ENCODE data around the gene CHL1.

Gene CHL1

DNA sequence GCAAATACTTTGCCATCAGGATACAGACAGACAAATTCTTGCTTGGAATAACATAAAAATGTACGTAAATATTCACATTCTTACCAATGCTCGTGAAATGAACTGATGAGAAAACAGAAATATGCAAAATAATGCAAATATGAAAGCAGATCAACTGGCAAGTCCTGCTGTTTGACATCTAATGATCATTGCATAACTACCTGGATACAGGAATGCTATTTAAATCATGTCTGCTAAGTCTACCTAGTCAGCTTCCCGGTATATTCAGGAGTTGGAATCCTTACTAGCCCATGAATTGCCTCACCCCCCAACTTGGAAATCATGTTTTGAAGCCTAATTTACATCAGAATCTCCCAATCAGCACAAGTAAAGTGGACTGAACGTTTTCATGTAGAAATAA lies 230.6 kb downstream of the CHL1 start:
- TF ChIP-seq YY1 (IDR thresholded peaks at IDR 0.05; ENCODE audit: low read depth): no peak
- no peak for TF ChIP-seq TAF1 (IDR thresholded peaks at IDR 0.05; ENCODE audit: low read depth)
- TF ChIP-seq FOXM1 (IDR thresholded peaks at IDR 0.05; ENCODE audit: borderline replicate concordance, low read depth): no peak
- no peak for TF ChIP-seq RAD21 (IDR thresholded peaks at IDR 0.05; ENCODE audit: low read depth)
- no peak for TF ChIP-seq EP300 (IDR thresholded peaks at IDR 0.05; ENCODE audit: borderline replicate concordance)
- TF ChIP-seq EGR1 (IDR thresholded peaks at IDR 0.05): no peak
- no peak for TF ChIP-seq ZBTB7A (IDR thresholded peaks at IDR 0.05; ENCODE audit: low read depth)
- no peak for TF ChIP-seq TEAD4 (IDR thresholded peaks at IDR 0.05)
- TF ChIP-seq CEBPB (IDR thresholded peaks at IDR 0.05): no peak

DNA sequence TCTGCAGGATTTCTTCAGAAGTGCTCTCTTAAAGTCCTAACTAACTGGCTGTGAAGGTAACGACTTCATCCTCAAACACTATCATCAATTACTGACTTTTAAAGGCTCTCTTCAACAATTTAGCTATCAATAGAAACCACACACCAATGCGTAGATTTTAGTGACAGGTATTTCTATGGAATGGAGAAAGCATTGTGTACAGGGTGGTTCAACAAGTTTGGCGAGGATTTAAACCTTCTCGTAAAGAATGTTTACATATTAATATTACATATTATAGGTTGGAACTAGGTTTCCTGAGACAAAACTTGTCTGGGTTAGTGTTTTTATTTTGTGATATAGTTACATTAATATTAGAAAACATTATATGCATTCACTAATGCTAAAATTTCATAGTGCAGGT lies 233.6 kb downstream of the CHL1 start:
- no peak for TF ChIP-seq TCF12 (IDR thresholded peaks at IDR 0.05; ENCODE audit: low read depth)
- no peak for TF ChIP-seq EGR1 (IDR thresholded peaks at IDR 0.05)
- TF ChIP-seq REST (IDR thresholded peaks at IDR 0.05; ENCODE audit: low read depth): no peak
- no peak for TF ChIP-seq TEAD4 (IDR thresholded peaks at IDR 0.05)
- TF ChIP-seq NFIC (IDR thresholded peaks at IDR 0.05): no peak
- no peak for TF ChIP-seq FOXM1 (IDR thresholded peaks at IDR 0.05; ENCODE audit: borderline replicate concordance, low read depth)
- no peak for TF ChIP-seq RAD21 (IDR thresholded peaks at IDR 0.05; ENCODE audit: low read depth)
- TF ChIP-seq CREB1 (IDR thresholded peaks at IDR 0.05; ENCODE audit: low read depth): no peak
- TF ChIP-seq CEBPB (IDR thresholded peaks at IDR 0.05): no peak
- TF ChIP-seq EP300 (IDR thresholded peaks at IDR 0.05; ENCODE audit: borderline replicate concordance): no peak
- TF ChIP-seq USF1 (IDR thresholded peaks at IDR 0.05): no peak
- TF ChIP-seq TAF1 (IDR thresholded peaks at IDR 0.05; ENCODE audit: low read depth): no peak
- no peak for TF ChIP-seq ZBTB7A (IDR thresholded peaks at IDR 0.05; ENCODE audit: low read depth)
- TF ChIP-seq, protein P1, sequence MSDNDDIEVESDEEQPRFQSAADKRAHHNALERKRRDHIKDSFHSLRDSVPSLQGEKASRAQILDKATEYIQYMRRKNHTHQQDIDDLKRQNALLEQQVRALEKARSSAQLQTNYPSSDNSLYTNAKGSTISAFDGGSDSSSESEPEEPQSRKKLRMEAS (IDR thresholded peaks at IDR 0.05): no peak
- TF ChIP-seq YY1 (IDR thresholded peaks at IDR 0.05; ENCODE audit: low read depth): no peak

DNA sequence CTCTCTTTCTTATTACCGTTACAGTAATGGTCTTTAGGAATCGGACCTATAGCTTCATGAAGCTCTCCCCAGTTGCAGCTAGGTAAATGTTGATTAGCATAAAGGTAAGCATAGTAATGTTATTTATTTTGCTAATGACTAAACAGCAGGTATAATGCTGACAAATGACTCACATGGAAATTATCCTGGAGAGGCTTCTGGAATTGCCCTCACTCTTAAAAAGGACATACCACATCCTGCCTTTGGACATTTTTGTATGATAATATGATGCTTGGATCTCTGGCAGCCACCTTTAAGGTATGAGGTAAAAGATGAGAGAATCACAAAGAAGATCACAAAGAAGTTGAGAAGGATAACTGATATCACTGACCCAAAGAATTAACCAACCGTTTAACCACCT lies 238.6 kb downstream of the CHL1 start:
- TF ChIP-seq REST (IDR thresholded peaks at IDR 0.05; ENCODE audit: low read depth): no peak

- TF ChIP-seq YY1 (IDR thresholded peaks at IDR 0.05; ENCODE audit: low read depth) (no peak), RAD21 (IDR thresholded peaks at IDR 0.05; ENCODE audit: low read depth) (no peak), FOXM1 (IDR thresholded peaks at IDR 0.05; ENCODE audit: borderline replicate concordance, low read depth) (no peak), ZBTB7A (IDR thresholded peaks at IDR 0.05; ENCODE audit: low read depth) (no peak), CEBPB (IDR thresholded peaks at IDR 0.05) (no peak), CREB1 (IDR thresholded peaks at IDR 0.05; ENCODE audit: low read depth) (no peak), REST (IDR thresholded peaks at IDR 0.05; ENCODE audit: low read depth) (no peak), EGR1 (IDR thresholded peaks at IDR 0.05) (no peak), TEAD4 (IDR thresholded peaks at IDR 0.05) (no peak), EP300 (IDR thresholded peaks at IDR 0.05; ENCODE audit: borderline replicate concordance) (no peak), TCF12 (IDR thresholded peaks at IDR 0.05; ENCODE audit: low read depth) (no peak), NFIC (IDR thresholded peaks at IDR 0.05) (no peak), USF1 (IDR thresholded peaks at IDR 0.05) (no peak), TAF1 (IDR thresholded peaks at IDR 0.05; ENCODE audit: low read depth) (no peak)
- TF ChIP-seq, protein P1 (IDR thresholded peaks at IDR 0.05): no peak
These were observed 239.5 kb downstream of the CHL1 start for GRCh38 chr3:436053-436452.

DNA sequence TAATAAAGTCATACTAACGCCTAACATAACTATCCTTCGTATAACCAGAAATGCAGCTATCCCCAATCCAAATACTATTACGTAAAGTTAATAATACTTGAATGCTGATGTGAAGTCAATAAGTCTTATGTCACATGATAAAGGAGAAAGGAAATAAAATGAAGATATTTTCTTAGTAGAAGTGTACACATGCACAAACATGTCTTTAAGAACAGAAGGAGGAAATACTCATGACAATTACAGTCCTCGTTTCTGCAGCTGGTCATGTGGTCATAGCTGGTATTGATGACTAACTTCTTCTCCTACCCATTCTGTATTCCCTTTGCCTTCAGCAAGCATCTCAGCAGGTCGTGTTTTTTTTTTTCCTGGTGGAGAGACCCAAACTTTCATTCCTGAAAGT lies 244.3 kb downstream of the CHL1 start:
- TF ChIP-seq NFIC (IDR thresholded peaks at IDR 0.05): no peak
- no peak for TF ChIP-seq RAD21 (IDR thresholded peaks at IDR 0.05; ENCODE audit: low read depth)
- TF ChIP-seq REST (IDR thresholded peaks at IDR 0.05; ENCODE audit: low read depth): no peak
- no peak for TF ChIP-seq FOXM1 (IDR thresholded peaks at IDR 0.05; ENCODE audit: borderline replicate concordance, low read depth)
- TF ChIP-seq TEAD4 (IDR thresholded peaks at IDR 0.05): no peak
- TF ChIP-seq CEBPB (IDR thresholded peaks at IDR 0.05): no peak
- TF ChIP-seq TAF1 (IDR thresholded peaks at IDR 0.05; ENCODE audit: low read depth): no peak
- no peak for TF ChIP-seq YY1 (IDR thresholded peaks at IDR 0.05; ENCODE audit: low read depth)

All from Ishikawa (cell line).